Heart left ventricle (tissue), 16 donors: ENCODE measurements around the gene NFASC. TPM values are rescaled to one million over a fixed set of nuclear protein-coding genes. Genes with fewer than 3 reads are reported as not detected.
A peak's percentile ranks its signal among the peaks of the same experiment; 100 is the strongest.

Source experiments
- ATAC-seq, 4 donors: fragments of 200-7000 bp; cut with Tn5 transposase; one replicate each; pipeline ENCODE4 v1.9.1; 2020 to 2022; ENCODE audit warnings: moderate library complexity in 4 of 4, mild to moderate bottlenecking in 3 of 4, moderate number of reproducible peaks in 1 of 4
- DNase-seq, 5 donors: peaks; one replicate each; pipeline ENCODE4 v3.0.0-alpha.2; 2020
- H3K27ac ChIP-seq, 12 donors: fragments of 200-600 bp; sonication (generic) in 4 of 12; one replicate each; pipeline versions ENCODE4 v1.5.0 to v1.8.0; 2016 to 2022; ENCODE audit warnings: mild to moderate bottlenecking in 2 of 12
- H3K27me3 ChIP-seq, 9 donors: fragments of 200-600 bp; sonication (generic) in 2 of 9; one replicate each; pipeline versions ENCODE4 v1.5.1 to v1.8.0; 2016 to 2022; ENCODE audit warnings: mild to moderate bottlenecking in 3 of 9
- H3K36me3 ChIP-seq, 9 donors: fragments of 200-600 bp; sonication (generic) in 2 of 9; one replicate each; pipeline versions ENCODE4 v1.5.0 to v1.8.0; 2018 to 2022; ENCODE audit warnings: mild to moderate bottlenecking in 2 of 9
- H3K4me1 ChIP-seq, 12 donors: fragments of 200-600 bp; sonication (generic) in 4 of 12; one replicate each; pipeline versions ENCODE4 v1.5.0 to v1.8.0; 2016 to 2022; ENCODE audit warnings: mild to moderate bottlenecking in 3 of 12
- H3K4me3 ChIP-seq, 12 donors: fragments of 200-600 bp; sonication (generic) in 4 of 12; one replicate each; pipeline versions ENCODE4 v1.5.0 to v1.8.0; 2017 to 2022; ENCODE audit warnings: mild to moderate bottlenecking in 9 of 12, moderate library complexity in 4 of 12
- H3K9me3 ChIP-seq, 12 donors: fragments of 200-600 bp; sonication (generic) in 4 of 12; one replicate each; pipeline versions ENCODE4 v1.5.0 to v1.8.0; 2016 to 2022; ENCODE audit warnings: mild to moderate bottlenecking in 1 of 12
- CTCF ChIP-seq, 12 donors: fragments of 200-600 bp; sonication (generic) in 4 of 12; IDR thresholded peaks; one replicate each; pipeline versions ENCODE4 v1.5.0 to v1.8.0; 2018 to 2022; ENCODE audit warnings: antibody characterized with exemption in 12 of 12, mild to moderate bottlenecking in 5 of 12
- POLR2A ChIP-seq, 2 donors: fragments of 450-650 bp; IDR thresholded peaks; one replicate each; pipeline ENCODE4 v1.6.1; 2017; ENCODE audit warnings: antibody characterized with exemption in 2 of 2, mild to moderate bottlenecking in 2 of 2, moderate library complexity in 2 of 2
- WGBS, 4 donors: extraction: QIAGEN DNeasy Blood & Tissue Kit in 2 of 4; methylation state at CpG; one replicate each; pipeline versions ENCODE4 v1.1.5 to v1.1.7; 2013 to 2018; 5-methylcytosine and 5-hydroxymethylcytosine counted together
- intact Hi-C, 10 donors: fragments of 100-400 bp; cut with DNase I; formaldehyde crosslinking; loops; one replicate each; pipeline versions ENCODE4 v1.11.1 to v1.14.2; 2022
- polyA plus RNA-seq, 2 donors: library from polyadenylated mRNA; stranded (reverse); fragments of 200-250 nt; gene quantifications; one replicate each; pipeline ENCODE4 v1.2.3, GENCODE V29; 2013
- total RNA-seq, 9 donors: library from RNA; depleted of rRNA in 2 of 9; stranded (reverse); fragments of >200 nt in 2 of 9; fragmentation: NEBNext Ultra II Directional in 3 of 9; extraction: Animal tissue kit (Norgen Biotek cat#: 25700) in 3 of 9; gene quantifications; one replicate each; pipeline versions ENCODE4 v1.1.0 to v1.2.4, GENCODE V29; 2016 to 2023
- donor health status: ischemic (EF 13 %, LVEDD 7.1; RV severe dilation, severe dysfunction).
- donor health status: healthy with polysubstance abuse.
- donor health status: DM: no; HTN: yes; CAD: no.
- donor health status: DM: no; HTN: no; CAD: no.
- donor health status: ischemic (EF 25% LVEDD 6.9; RV normal size, moderate dysfunction).
- donor health status: ischemic (EF 25% LVEDD 5.7; RV mildly dilated, moderate dysfunction).
- donor health status: healthy.
- donor health status: DM: yes; HTN: yes; CAD: no.
- donor health status: ischemic (EF 35%, LVEDD 5.7; RV mildly dilated, moderate dysfunction).
- donor health status: nonischemic (EF 11% LVEDD 7.7; RV severe dilation, severe dysfunction).
- donor health status: DM: yes; HTN: yes; CAD: no.
- donor health status: PGD.
- donor health status: ischemic (EF 29% LVEDD 5.4; RV normal size, mild dysfunction).
- donor health status: nonischemic (EF 23%, LVEDD 6.1; RV moderate dilation, normal function).

NFASC gene
- total and polyA plus RNA-seq, 11 donors = 2.5 to 14.6 (median 10.3) TPM

GRCh38 chr1:204945565-204945977 lies 74.9 kb downstream of the NFASC start:
- DNase-seq (no peak), ATAC-seq (no peak)
- intact Hi-C loops = loop anchor here in 1 of 10 donors (10.0 kb wide), 1 partner anchor 381 kb away; no protein-coding TSS in a partner anchor
- Histone ChIP-seq H3K27me3 (no peaks in the 10 kb centered on the region), H3K36me3 (peaks cover 0 to 3% (median 0%) of the 10 kb centered on the region in 9 donors), H3K9me3 (no peaks in the 10 kb centered on the region), H3K4me1 (peaks cover 0 to 11% (median 4%) of the 10 kb centered on the region in 12 donors), H3K27ac (no peak overlapping the region), H3K4me3 (no peak overlapping the region)
- TF ChIP-seq POLR2A (IDR thresholded peaks at IDR 0.05) (no peak), CTCF (IDR thresholded peaks at IDR 0.05) (no peak)
- 36 to 47% (median 41%) methylated on average over 4 of the region's 4 CpGs for WGBS, 4 donors

- intact Hi-C loops = loop anchor here in 1 of 10 donors (10.0 kb wide), 1 partner anchor 382 kb away; no protein-coding TSS in a partner anchor
- DNase-seq (no peak), ATAC-seq (no peak)
- H3K27ac ChIP-seq = no peak overlapping the region
- H3K9me3 ChIP-seq = no peaks in the 10 kb centered on the region
- no peak overlapping the region for H3K4me3 ChIP-seq
- 94 to 97% (median 97%) methylated on average over 4 to 9 of the region's 9 CpGs for WGBS, 4 donors
- H3K4me1 ChIP-seq = peaks cover 0 to 7% (median 4%) of the 10 kb centered on the region in 12 donors
- H3K36me3 ChIP-seq = peaks cover 0 to 3% (median 0%) of the 10 kb centered on the region in 9 donors
- TF ChIP-seq CTCF (IDR thresholded peaks at IDR 0.05) (no peak), POLR2A (IDR thresholded peaks at IDR 0.05) (no peak)
- H3K27me3 ChIP-seq = no peaks in the 10 kb centered on the region
Observed at GRCh38 chr1:204946640-204947039, 76.0 kb downstream of the NFASC start.

- Histone ChIP-seq H3K4me1 (peaks cover 0 to 7% (median 0%) of the 10 kb centered on the region in 12 donors), H3K27me3 (no peaks in the 10 kb centered on the region), H3K4me3 (no peak overlapping the region), H3K27ac (no peak overlapping the region), H3K9me3 (no peaks in the 10 kb centered on the region), H3K36me3 (peaks cover 0 to 6% (median 0%) of the 10 kb centered on the region in 9 donors)
- TF ChIP-seq POLR2A (IDR thresholded peaks at IDR 0.05) = no peak
- ATAC-seq = no peak
- intact Hi-C loops = loop anchor here in 1 of 10 donors (10.0 kb wide), 1 partner anchor 383 kb away; no protein-coding TSS in a partner anchor
- no peak for DNase-seq
- WGBS, 4 donors = 67 to 86% (median 72%) methylated on average over 7 to 8 of the region's 8 CpGs
Observed at GRCh38 chr1:204947338-204947737, 76.7 kb downstream of the NFASC start.

GRCh38 chr1:204947747-204948146 lies 77.1 kb downstream of the NFASC start:
- peaks cover 0 to 7% (median 0%) of the 10 kb centered on the region in 12 donors for H3K4me1 ChIP-seq
- intact Hi-C loops = loop anchor here in 1 of 10 donors (10.0 kb wide), 1 partner anchor 383 kb away; no protein-coding TSS in a partner anchor
- peaks cover 0 to 10% (median 0%) of the 10 kb centered on the region in 9 donors for H3K36me3 ChIP-seq
- H3K9me3 ChIP-seq = no peaks in the 10 kb centered on the region
- ATAC-seq (peak in 1 of 4 donors; percentile 9), DNase-seq (no peak)
- no peaks in the 10 kb centered on the region for H3K27me3 ChIP-seq
- H3K27ac ChIP-seq = no peak overlapping the region
- TF ChIP-seq CTCF (IDR thresholded peaks at IDR 0.05) (no peak), POLR2A (IDR thresholded peaks at IDR 0.05) (no peak)
- H3K4me3 ChIP-seq = no peak overlapping the region
- WGBS, 4 donors = 61 to 73% (median 65%) methylated on average over 6 of the region's 6 CpGs
